ENCODE data around the gene MYO1B. TPM values are rescaled to one million over a fixed set of nuclear protein-coding genes. Genes with fewer than 3 reads are reported as not detected.
A peak's percentile ranks its signal among the peaks of the same experiment; 100 is the strongest.

MYO1B gene
- total RNA-seq, 2 donors from 2014 or later, result 75.0 to 78.2 TPM

DNA sequence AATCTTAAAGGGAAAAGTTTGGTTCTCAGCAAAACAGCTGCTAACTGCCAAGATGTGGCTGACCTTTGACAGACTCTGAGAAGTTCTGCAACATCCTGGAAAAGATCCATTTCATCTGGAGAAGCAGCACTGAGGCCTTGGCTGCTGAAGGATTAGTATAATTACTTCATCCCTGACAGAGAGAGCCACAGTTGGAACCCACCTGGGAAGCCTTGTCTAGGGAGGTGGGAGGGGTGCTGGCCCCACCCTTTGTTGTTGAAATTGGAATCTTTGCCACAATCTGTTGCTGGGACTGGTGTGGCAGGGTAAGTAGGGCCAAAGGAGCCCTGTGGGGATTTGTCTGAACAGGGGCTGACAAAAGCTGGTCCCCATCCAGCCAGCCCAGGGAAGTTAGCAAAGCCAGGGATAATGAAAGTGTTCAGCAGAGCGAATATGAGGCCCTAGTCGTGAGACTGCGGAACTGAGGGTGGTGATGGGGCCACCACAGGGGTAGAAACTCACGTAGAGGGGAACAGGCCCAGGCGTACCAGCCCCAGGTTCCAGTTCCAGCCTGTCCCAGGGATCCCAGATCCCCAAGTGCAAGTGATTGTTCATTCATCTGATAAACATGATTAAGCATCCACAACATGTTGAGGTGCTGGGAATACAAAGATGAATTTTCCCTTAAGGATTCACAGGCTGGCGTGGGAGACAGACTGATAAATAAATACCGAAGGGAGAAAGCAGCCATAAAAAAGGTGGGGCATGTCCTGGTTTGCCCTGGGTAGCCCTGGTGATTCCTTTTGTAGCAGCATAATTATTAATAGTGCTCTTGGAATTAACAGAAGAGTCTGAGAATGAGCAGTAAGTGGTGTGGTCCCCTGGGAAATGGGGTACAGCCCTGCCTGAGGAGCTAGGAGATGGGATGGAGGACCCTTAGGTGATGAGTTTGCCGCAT is 60.0 kb downstream of the MYO1B start:
- intact Hi-C loops (cut with DNase I), result no loop called here
- TF ChIP-seq, protein P1, sequence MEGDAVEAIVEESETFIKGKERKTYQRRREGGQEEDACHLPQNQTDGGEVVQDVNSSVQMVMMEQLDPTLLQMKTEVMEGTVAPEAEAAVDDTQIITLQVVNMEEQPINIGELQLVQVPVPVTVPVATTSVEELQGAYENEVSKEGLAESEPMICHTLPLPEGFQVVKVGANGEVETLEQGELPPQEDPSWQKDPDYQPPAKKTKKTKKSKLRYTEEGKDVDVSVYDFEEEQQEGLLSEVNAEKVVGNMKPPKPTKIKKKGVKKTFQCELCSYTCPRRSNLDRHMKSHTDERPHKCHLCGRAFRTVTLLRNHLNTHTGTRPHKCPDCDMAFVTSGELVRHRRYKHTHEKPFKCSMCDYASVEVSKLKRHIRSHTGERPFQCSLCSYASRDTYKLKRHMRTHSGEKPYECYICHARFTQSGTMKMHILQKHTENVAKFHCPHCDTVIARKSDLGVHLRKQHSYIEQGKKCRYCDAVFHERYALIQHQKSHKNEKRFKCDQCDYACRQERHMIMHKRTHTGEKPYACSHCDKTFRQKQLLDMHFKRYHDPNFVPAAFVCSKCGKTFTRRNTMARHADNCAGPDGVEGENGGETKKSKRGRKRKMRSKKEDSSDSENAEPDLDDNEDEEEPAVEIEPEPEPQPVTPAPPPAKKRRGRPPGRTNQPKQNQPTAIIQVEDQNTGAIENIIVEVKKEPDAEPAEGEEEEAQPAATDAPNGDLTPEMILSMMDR (IDR thresholded peaks at IDR 0.05), result no peak
- DNase-seq, result peak; percentile 39
- H3K36me3 ChIP-seq, result no peaks in the 10 kb centered on the region
- H3K27me3 ChIP-seq, result no peaks in the 10 kb centered on the region
- no peaks in the 10 kb centered on the region for H3K4me1 ChIP-seq
- H3K9ac ChIP-seq (ENCODE audit: low read depth in 2 of 2, low read length in 2 of 2), result peak overlapping the region in 1 of 2 donors; percentile 16
- H3K4me3 ChIP-seq, result no peak overlapping the region
- no peaks in the 10 kb centered on the region for H3K9me3 ChIP-seq
- peak overlapping the region; percentile 34 for H3K27ac ChIP-seq

DNA sequence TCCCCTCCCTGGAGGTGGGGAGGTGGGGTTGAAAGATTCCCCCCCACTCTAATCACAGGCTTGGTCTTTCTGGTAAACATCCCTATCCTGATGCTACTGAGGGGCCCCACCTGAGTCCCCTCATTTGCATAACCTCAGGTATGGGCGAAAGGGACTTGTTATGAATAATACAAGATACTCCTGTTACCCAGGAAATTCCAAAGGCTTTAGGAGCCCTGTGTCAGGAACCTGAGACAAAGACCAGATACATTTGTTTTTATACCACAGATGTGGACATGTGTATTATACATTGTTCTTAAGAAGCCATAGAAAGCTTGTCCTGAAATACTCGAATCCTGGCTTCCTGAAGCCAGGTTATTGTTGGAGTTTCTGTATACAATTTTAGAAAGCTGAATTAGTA is 62.8 kb downstream of the MYO1B start:
- no peaks in the 10 kb centered on the region for H3K36me3 ChIP-seq
- H3K27ac ChIP-seq, result no peak overlapping the region
- intact Hi-C loops (cut with DNase I), result no loop called here
- TF ChIP-seq, protein P1 (IDR thresholded peaks at IDR 0.05), result no peak
- no peak for DNase-seq
- H3K4me3 ChIP-seq, result no peak overlapping the region
- no peak overlapping the region for H3K9ac ChIP-seq (ENCODE audit: low read depth in 2 of 2, low read length in 2 of 2)
- H3K4me1 ChIP-seq, result no peaks in the 10 kb centered on the region
- no peaks in the 10 kb centered on the region for H3K27me3 ChIP-seq
- no peaks in the 10 kb centered on the region for H3K9me3 ChIP-seq

DNA sequence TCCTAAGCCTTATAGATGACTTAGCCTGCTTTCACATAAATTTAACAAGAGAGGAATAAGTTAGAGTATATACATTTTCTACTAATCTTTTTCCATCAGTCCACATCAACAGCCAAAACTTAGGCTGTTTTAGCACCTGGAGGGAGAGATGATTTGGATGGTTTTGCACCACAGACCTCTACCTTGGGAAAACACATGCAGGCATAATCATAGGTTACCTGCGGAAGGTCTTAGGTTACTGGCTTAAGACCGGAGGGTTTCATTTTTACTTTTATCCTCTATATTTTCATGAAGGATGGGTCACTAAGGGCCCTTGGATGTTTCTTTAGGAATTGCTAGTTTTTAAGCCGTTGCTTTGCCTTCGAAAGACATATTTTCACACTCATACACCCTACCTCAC is 66.0 kb downstream of the MYO1B start:
- Histone ChIP-seq H3K36me3 (no peaks in the 10 kb centered on the region), H3K4me1 (no peaks in the 10 kb centered on the region), H3K27me3 (no peaks in the 10 kb centered on the region), H3K4me3 (no peak overlapping the region), H3K9ac (ENCODE audit: low read depth in 2 of 2, low read length in 2 of 2) (no peak overlapping the region), H3K9me3 (no peaks in the 10 kb centered on the region), H3K27ac (peak overlapping the region; percentile 58)
- intact Hi-C loops (cut with DNase I), result no loop called here
- TF ChIP-seq, protein P1 (IDR thresholded peaks at IDR 0.05), result no peak
- DNase-seq, result no peak

DNA sequence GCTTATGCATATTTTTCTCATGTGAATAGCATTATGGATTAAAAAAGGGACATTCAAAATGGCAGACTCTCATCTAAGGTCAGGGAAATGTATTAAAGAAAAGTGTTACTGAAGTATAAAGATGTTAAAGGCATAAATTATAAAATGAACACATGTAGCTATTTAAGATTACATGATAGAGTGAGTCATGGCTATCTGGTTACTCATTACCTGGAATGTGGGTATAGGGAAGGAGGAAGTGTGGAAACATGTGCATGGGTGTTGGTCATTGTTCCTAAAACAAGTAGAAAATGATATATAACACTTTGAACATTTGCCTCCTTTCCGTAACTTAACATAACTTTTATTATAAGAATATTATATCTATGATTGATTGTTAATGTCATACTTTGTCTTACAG is 66.4 kb downstream of the MYO1B start:
- Histone ChIP-seq H3K9me3 (no peaks in the 10 kb centered on the region), H3K4me1 (no peaks in the 10 kb centered on the region), H3K9ac (ENCODE audit: low read depth in 2 of 2, low read length in 2 of 2) (no peak overlapping the region), H3K27me3 (no peaks in the 10 kb centered on the region), H3K27ac (peak overlapping the region; percentile 58), H3K36me3 (no peaks in the 10 kb centered on the region), H3K4me3 (no peak overlapping the region)
- TF ChIP-seq, protein P1 (IDR thresholded peaks at IDR 0.05), result no peak
- peak; percentile 49 for DNase-seq
- intact Hi-C loops (cut with DNase I), result no loop called here

DNA sequence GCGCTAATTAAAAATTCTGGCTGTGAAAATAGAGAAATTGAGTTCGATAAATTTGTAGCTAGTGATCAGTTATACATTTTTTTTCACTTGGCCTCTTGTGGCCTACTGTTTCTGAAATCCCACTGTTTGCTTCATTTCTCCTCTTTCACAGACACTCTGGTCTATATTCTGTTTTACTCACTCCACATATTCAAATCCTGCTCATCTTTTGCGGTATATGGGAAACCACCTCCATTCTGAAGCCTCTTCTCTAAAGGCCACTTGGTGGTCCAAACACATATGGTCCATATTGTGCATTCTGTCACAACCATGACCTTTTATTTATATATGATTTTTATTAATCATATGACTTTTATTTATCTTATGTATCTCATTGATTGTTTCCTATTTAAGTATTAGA is 67.0 kb downstream of the MYO1B start:
- intact Hi-C loops (cut with DNase I), result no loop called here
- Histone ChIP-seq H3K4me3 (no peak overlapping the region), H3K9me3 (no peaks in the 10 kb centered on the region), H3K36me3 (no peaks in the 10 kb centered on the region), H3K27me3 (no peaks in the 10 kb centered on the region), H3K27ac (peak overlapping the region; percentile 58), H3K4me1 (peaks cover 4% of the 10 kb centered on the region), H3K9ac (ENCODE audit: low read depth in 2 of 2, low read length in 2 of 2) (no peak overlapping the region)
- TF ChIP-seq, protein P1 (IDR thresholded peaks at IDR 0.05), result no peak
- DNase-seq, result no peak
